Liver (tissue), 3 donors: ENCODE results near the gene TUBB4A.

Experiments
- SP1 ChIP-seq: IDR thresholded peaks from 2 replicates; pipeline ENCODE4 v1.6.1; 2018; ENCODE audit warnings: antibody characterized with exemption, mild to moderate bottlenecking
- TF ChIP-seq, protein P1 (sequence below): fragments of 150-350 bp; IDR thresholded peaks from 2 replicates; pipeline ENCODE4 v1.5.1; 2017; ENCODE audit warnings: improper control_type of control experiment, low read depth, low read length; ENCODE audit not compliant: missing input control
- TF ChIP-seq, protein P2 (sequence below): IDR thresholded peaks from 2 replicates; pipeline ENCODE4 v1.6.1; 2016; ENCODE audit warnings: antibody characterized with exemption
- donor health status: healthy.
- donor health status: healthy.

DNA sequence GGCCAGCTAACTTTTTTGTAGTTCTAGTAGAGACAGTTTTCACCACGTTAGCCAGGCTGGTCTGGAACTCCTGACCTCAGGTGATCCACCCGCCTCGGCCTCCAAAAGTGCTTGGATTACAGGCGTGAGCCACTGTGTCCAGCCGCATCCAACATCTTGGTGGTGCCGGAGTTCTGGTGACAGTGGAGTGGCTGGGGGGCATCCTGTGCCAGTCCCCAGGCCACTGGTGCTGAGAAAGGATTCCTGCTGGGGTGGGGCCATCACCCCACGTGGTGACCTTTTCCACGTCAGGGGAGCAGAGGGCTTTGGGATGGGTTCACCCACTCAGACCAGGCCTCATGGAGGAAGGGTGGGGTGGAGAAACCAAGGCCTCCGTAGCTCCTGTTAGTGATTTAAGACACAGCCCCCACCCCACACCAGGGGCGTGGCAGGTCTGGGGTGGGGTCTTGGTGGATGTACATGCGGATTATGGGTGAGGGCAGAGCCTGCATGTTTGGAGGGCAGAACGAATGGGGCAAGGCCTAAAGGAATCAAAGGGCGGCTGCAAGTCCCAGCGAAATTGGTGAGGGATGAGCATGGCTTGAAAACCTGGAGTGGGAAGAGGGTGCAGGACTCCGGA is 12.9 kb upstream of the TUBB4A start:
- TF ChIP-seq, protein P1, sequence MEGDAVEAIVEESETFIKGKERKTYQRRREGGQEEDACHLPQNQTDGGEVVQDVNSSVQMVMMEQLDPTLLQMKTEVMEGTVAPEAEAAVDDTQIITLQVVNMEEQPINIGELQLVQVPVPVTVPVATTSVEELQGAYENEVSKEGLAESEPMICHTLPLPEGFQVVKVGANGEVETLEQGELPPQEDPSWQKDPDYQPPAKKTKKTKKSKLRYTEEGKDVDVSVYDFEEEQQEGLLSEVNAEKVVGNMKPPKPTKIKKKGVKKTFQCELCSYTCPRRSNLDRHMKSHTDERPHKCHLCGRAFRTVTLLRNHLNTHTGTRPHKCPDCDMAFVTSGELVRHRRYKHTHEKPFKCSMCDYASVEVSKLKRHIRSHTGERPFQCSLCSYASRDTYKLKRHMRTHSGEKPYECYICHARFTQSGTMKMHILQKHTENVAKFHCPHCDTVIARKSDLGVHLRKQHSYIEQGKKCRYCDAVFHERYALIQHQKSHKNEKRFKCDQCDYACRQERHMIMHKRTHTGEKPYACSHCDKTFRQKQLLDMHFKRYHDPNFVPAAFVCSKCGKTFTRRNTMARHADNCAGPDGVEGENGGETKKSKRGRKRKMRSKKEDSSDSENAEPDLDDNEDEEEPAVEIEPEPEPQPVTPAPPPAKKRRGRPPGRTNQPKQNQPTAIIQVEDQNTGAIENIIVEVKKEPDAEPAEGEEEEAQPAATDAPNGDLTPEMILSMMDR: no peak
- TF ChIP-seq, protein P2, sequence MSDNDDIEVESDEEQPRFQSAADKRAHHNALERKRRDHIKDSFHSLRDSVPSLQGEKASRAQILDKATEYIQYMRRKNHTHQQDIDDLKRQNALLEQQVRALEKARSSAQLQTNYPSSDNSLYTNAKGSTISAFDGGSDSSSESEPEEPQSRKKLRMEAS: no peak
- no peak for TF ChIP-seq SP1
